Left ventricle myocardium inferior (tissue), 1 donor: ENCODE data around the gene PCYT2. TPM values are rescaled to one million over a fixed set of nuclear protein-coding genes. Genes with fewer than 3 reads are reported as not detected.

ENCODE experiments used
- DNase-seq: peaks from one replicate; pipeline ENCODE4 v3.0.0-alpha.2; 2020
- H3K27ac ChIP-seq: fragments of 200-600 bp; replicated peaks from 2 replicates; pipeline ENCODE4 v1.8.0; 2021
- H3K27me3 ChIP-seq: fragments of 200-600 bp; 2 replicates; pipeline ENCODE4 v1.8.0; 2021; ENCODE audit warnings: low read depth
- H3K36me3 ChIP-seq: fragments of 200-600 bp; 2 replicates; pipeline ENCODE4 v1.8.0; 2021
- H3K4me1 ChIP-seq: fragments of 200-600 bp; 2 replicates; pipeline ENCODE4 v1.8.0; 2021
- H3K4me3 ChIP-seq: fragments of 200-600 bp; 2 replicates; pipeline ENCODE4 v1.8.0; 2021; ENCODE audit warnings: mild to moderate bottlenecking, moderate library complexity
- H3K9me3 ChIP-seq: fragments of 200-600 bp; replicated peaks from 2 replicates; pipeline ENCODE4 v1.8.0; 2021
- intact Hi-C: fragments of 100-400 bp; cut with micrococcal nuclease; formaldehyde crosslinking; loops from one replicate; pipeline ENCODE4 v1.11.0; 2022
- total RNA-seq: library from RNA; stranded (reverse); fragmentation: NEBNext Ultra II Directional; extraction: Animal tissue kit (Norgen Biotek cat#: 25700); gene quantifications from one replicate; pipeline ENCODE4 v1.2.1, GENCODE V29; 2021
- TF ChIP-seq, protein P1 (sequence below): fragments of 200-600 bp; IDR thresholded peaks from 2 replicates; pipeline ENCODE4 v1.8.0; 2021; ENCODE audit warnings: antibody characterized with exemption, mild to moderate bottlenecking, borderline replicate concordance
- donor health status: DM: no; HTN: yes; CAD: no; lungs with severe emphysema.

The PCYT2 gene
- total RNA-seq, 1 donor from 2014 or later, result 48.1 TPM

DNA sequence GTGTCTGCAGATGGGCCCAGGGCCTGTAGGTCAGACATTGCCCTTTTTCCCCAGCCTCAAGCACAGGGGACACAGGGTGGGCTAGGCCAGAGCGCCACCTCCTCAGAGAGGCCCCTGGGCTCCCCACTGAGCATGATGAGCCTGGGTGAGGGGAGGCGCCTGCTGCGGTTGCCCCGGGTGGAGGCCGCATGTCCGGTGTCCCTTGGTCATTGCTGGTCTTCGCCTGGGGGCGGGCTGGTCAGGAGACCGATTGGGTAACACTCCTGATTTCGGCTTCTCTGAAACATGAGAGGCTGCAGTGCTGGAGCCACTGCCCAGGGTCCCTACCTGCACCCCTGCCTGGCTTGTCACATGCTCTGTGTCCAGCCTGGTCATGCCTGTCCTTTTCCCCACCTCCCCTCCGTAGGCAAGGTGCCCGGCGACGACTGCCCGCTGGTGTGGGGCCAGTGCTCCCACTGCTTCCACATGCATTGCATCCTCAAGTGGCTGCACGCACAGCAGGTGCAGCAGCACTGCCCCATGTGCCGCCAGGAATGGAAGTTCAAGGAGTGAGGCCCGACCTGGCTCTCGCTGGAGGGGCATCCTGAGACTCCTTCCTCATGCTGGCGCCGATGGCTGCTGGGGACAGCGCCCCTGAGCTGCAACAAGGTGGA lies 11.6 kb downstream of the PCYT2 start:
- Histone ChIP-seq H3K4me1 (peaks cover 16% of the 10 kb centered on the region), H3K27me3 (no peaks in the 10 kb centered on the region), H3K27ac (no peak overlapping the region), H3K4me3 (no peak overlapping the region), H3K36me3 (peaks cover 63% of the 10 kb centered on the region), H3K9me3 (no peaks in the 10 kb centered on the region)
- DNase-seq, result no peak
- TF ChIP-seq, protein P1, sequence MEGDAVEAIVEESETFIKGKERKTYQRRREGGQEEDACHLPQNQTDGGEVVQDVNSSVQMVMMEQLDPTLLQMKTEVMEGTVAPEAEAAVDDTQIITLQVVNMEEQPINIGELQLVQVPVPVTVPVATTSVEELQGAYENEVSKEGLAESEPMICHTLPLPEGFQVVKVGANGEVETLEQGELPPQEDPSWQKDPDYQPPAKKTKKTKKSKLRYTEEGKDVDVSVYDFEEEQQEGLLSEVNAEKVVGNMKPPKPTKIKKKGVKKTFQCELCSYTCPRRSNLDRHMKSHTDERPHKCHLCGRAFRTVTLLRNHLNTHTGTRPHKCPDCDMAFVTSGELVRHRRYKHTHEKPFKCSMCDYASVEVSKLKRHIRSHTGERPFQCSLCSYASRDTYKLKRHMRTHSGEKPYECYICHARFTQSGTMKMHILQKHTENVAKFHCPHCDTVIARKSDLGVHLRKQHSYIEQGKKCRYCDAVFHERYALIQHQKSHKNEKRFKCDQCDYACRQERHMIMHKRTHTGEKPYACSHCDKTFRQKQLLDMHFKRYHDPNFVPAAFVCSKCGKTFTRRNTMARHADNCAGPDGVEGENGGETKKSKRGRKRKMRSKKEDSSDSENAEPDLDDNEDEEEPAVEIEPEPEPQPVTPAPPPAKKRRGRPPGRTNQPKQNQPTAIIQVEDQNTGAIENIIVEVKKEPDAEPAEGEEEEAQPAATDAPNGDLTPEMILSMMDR, result no peak
- intact Hi-C loops, result no loop called here

DNA sequence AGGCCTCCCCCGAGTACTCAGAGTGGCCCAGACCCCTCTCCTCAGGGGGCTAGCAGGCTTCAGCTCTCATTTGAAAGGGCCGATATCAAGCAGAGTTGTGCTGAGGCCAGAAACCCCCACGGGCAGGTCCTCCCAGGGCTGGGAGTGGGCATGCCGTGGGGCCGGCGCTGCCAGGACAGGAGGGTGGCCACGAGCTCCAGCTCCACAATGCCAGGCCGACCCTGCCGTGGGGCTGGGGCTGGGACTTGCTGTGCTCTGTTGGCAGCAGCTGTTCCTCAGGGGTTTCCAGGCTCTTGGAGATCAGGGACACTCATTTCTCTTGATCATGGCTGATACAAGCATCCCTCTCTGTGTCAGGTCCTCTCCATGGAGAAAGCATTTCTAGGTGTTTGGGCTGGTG lies 12.3 kb downstream of the PCYT2 start:
- intact Hi-C loops, result no loop called here
- H3K9me3 ChIP-seq, result no peaks in the 10 kb centered on the region
- TF ChIP-seq, protein P1, result no peak
- peaks cover 68% of the 10 kb centered on the region for H3K36me3 ChIP-seq
- no peaks in the 10 kb centered on the region for H3K27me3 ChIP-seq
- DNase-seq, result no peak
- peaks cover 18% of the 10 kb centered on the region for H3K4me1 ChIP-seq
- no peak overlapping the region for H3K27ac ChIP-seq
- no peak overlapping the region for H3K4me3 ChIP-seq

DNA sequence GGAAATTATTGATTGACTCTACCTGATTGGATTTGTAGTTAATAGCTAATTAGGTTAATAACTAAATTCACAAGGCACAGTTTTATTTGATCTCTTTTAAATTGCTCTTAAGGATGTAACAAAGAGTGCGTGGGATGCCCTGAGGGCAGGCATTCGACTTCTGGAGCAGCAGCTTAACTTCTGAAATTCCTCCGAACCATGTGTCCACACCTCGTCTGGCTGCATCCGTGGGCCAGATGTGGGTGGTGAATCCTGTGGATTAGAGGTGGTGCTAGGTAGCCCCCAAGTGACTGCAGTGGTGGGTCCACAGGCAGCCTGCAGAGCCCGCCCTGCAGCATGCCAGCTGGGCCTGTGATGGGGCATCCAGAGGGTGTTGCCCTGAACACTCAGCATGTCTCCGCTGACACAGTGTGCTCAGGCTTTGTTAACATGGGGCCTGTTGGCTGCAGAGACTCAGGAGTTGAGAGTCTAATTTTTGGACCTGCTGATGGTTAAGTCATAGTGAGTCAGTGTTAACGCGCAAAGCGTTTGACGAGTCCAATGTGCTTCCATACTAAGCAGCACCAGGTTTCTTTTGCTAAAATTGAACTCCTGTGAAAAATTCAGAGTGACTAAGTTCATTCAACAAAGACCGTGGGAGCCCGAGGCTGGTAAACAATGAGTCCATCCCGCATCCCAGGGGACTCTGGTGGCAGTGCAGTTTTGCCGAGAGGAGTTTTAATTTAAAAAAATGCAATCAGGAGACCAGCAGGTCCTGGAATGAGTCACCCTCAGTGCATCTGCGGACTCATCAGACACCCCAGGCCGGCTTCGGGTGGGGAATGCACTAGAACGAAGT lies 13.0 kb downstream of the PCYT2 start:
- H3K9me3 ChIP-seq, result no peaks in the 10 kb centered on the region
- TF ChIP-seq, protein P1, result no peak
- H3K27me3 ChIP-seq, result no peaks in the 10 kb centered on the region
- H3K4me1 ChIP-seq, result peaks cover 20% of the 10 kb centered on the region
- no peak overlapping the region for H3K27ac ChIP-seq
- intact Hi-C loops, result no loop called here
- H3K36me3 ChIP-seq, result peaks cover 72% of the 10 kb centered on the region
- H3K4me3 ChIP-seq, result no peak overlapping the region
- DNase-seq, result no peak

DNA sequence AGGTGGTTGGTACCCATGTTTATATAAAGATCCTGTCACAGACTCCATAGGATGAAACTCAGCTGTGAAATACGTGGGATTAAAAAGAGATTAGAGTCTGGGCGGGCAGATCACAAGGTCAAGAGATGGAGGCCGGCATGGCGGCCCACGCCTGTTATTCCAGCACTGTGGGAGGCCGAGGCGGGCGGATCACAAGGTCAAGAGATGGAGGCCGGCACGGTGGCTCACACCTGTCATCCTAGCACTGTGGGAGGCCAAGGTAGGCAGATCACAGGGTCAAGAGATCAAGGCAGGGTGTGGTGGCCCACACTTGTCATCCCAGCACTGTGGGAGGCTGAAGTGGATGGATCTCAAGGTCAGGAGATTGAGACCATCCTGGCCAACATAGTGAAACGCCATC lies 15.8 kb downstream of the PCYT2 start:
- TF ChIP-seq, protein P1, result no peak
- Histone ChIP-seq H3K9me3 (no peaks in the 10 kb centered on the region), H3K27ac (no peak overlapping the region), H3K36me3 (peaks cover 69% of the 10 kb centered on the region), H3K4me3 (no peak overlapping the region), H3K4me1 (peaks cover 28% of the 10 kb centered on the region), H3K27me3 (no peaks in the 10 kb centered on the region)
- intact Hi-C loops, result no loop called here
- no peak for DNase-seq

DNA sequence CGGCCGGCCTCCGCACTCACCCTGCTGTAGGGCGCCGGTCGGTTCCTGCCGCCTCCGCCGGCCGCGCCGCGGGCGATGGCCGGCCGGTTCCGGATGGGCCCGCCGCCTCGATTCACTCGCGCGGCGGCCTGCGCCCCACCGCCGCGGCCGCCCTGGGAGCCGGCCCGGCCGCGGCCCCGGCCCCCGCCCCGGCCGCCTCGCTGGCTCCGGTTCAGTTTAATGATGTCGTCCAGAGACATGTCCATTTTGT lies 20.0 kb downstream of the PCYT2 start:
- Histone ChIP-seq H3K9me3 (no peaks in the 10 kb centered on the region), H3K36me3 (peaks cover 66% of the 10 kb centered on the region), H3K27me3 (no peaks in the 10 kb centered on the region), H3K4me3 (peak overlapping the region; percentile 94), H3K4me1 (peaks cover 43% of the 10 kb centered on the region), H3K27ac (peak overlapping the region; percentile 93)
- DNase-seq, result no peak
- intact Hi-C loops, result no loop called here
- TF ChIP-seq, protein P1, result no peak
